Loucy (cell line): ENCODE measurements around the gene GSTP1.

Experiments used
- H2AFZ ChIP-seq: fragments of 200-600 bp; sonication (generic); 2 replicates; pipeline ENCODE4 v1.6.0; 2016; ENCODE audit warnings: antibody characterized with exemption, mild to moderate bottlenecking, low read length, moderate library complexity
- H3F3A ChIP-seq: fragments of 200-600 bp; 2 replicates; pipeline ENCODE4 v1.6.0; 2016; ENCODE audit warnings: antibody characterized with exemption, low read depth, mild to moderate bottlenecking
- H3K27me3 ChIP-seq: fragments of 200-600 bp; sonication (generic); 2 replicates; pipeline ENCODE4 v1.6.1; 2014; ENCODE audit warnings: low read length, mild to moderate bottlenecking; ENCODE audit not compliant: insufficient read depth, poor library complexity, severe bottlenecking
- H3K36me3 ChIP-seq: fragments of 200-600 bp; sonication (generic); 2 replicates; pipeline ENCODE4 v1.6.1; 2016; ENCODE audit warnings: low read length; ENCODE audit not compliant: insufficient read depth
- H3K4me1 ChIP-seq: fragments of 200-600 bp; sonication (generic); 2 replicates; pipeline ENCODE4 v1.5.1; 2014; ENCODE audit warnings: low read length, mild to moderate bottlenecking; ENCODE audit not compliant: insufficient read depth, poor library complexity, severe bottlenecking
- H3K4me2 ChIP-seq: fragments of 200-600 bp; sonication (generic); 2 replicates; pipeline ENCODE4 v1.6.0; 2014; ENCODE audit warnings: antibody characterized with exemption, low read length, low read depth, mild to moderate bottlenecking; ENCODE audit not compliant: poor library complexity, severe bottlenecking
- H3K4me3 ChIP-seq: fragments of 200-600 bp; sonication (generic); 2 replicates; pipeline ENCODE4 v1.5.1; 2014; ENCODE audit warnings: low read length, mild to moderate bottlenecking, mixed read lengths; ENCODE audit not compliant: poor library complexity, severe bottlenecking
- H3K79me2 ChIP-seq: fragments of 200-600 bp; sonication (generic); 2 replicates; pipeline ENCODE4 v1.6.1; 2014; ENCODE audit warnings: low read length; ENCODE audit not compliant: insufficient read depth
- H3K9ac ChIP-seq: fragments of 200-600 bp; sonication (generic); 2 replicates; pipeline ENCODE4 v1.6.0; 2014; ENCODE audit warnings: mild to moderate bottlenecking, low read depth, low read length, moderate library complexity; ENCODE audit not compliant: poor library complexity, severe bottlenecking
- H3K9me2 ChIP-seq: fragments of 200-600 bp; sonication (generic); replicated peaks from 2 replicates; pipeline ENCODE4 v1.6.1; 2016; ENCODE audit warnings: low read depth, low read length, mixed read lengths
- H3K9me3 ChIP-seq: fragments of 200-600 bp; sonication (generic); 2 replicates; pipeline ENCODE4 v1.6.1; 2014; ENCODE audit warnings: mild to moderate bottlenecking, antibody characterized with exemption, low read length, low read depth; ENCODE audit not compliant: insufficient read depth
- H4K20me1 ChIP-seq: fragments of 200-600 bp; sonication (generic); 2 replicates; pipeline ENCODE4 v1.6.0; 2014; ENCODE audit warnings: antibody characterized with exemption, low read length, mild to moderate bottlenecking; ENCODE audit not compliant: insufficient read depth, poor library complexity, severe bottlenecking
- CTCF ChIP-seq: fragments of 200-600 bp; sonication (generic); conservative IDR thresholded peaks from 2 replicates; pipeline ENCODE4 v1.5.1; 2014; ENCODE audit warnings: mild to moderate bottlenecking, antibody characterized with exemption, low read length
- EZH2phosphoT487 ChIP-seq: fragments of 200-600 bp; IDR thresholded peaks from 2 replicates; pipeline ENCODE4 v1.6.1; 2018; ENCODE audit warnings: antibody characterized with exemption, mild to moderate bottlenecking, moderate library complexity, borderline replicate concordance

GSTP1 gene

GRCh38 chr11:67538306-67538705 is 45.3 kb upstream of the GSTP1 start:
- Histone ChIP-seq H3K27me3 (no peaks in the 10 kb centered on the region), H3F3A (no peaks in the 10 kb centered on the region), H2AFZ (no peak overlapping the region), H3K9me2 (no peaks in the 10 kb centered on the region), H3K4me1 (no peaks in the 10 kb centered on the region), H4K20me1 (no peaks in the 10 kb centered on the region), H3K9ac (no peak overlapping the region), H3K9me3 (peaks cover 14% of the 10 kb centered on the region; the same call in 1 of the 2 replicates), H3K36me3 (no peaks in the 10 kb centered on the region), H3K4me2 (no peak overlapping the region), H3K79me2 (no peaks in the 10 kb centered on the region), H3K4me3 (no peak overlapping the region)
- TF ChIP-seq CTCF (no peak), EZH2phosphoT487 (no peak)

- Histone ChIP-seq H4K20me1 (no peaks in the 10 kb centered on the region), H3K9me2 (no peaks in the 10 kb centered on the region), H3K4me3 (no peak overlapping the region), H3K79me2 (no peaks in the 10 kb centered on the region), H3K36me3 (no peaks in the 10 kb centered on the region), H3K27me3 (no peaks in the 10 kb centered on the region), H3K9ac (no peak overlapping the region), H3K9me3 (peaks cover 8% of the 10 kb centered on the region; the same call in 1 of the 2 replicates), H3K4me1 (no peaks in the 10 kb centered on the region), H3F3A (no peaks in the 10 kb centered on the region), H3K4me2 (no peak overlapping the region), H2AFZ (no peak overlapping the region)
- TF ChIP-seq CTCF: no peak
- no peak for TF ChIP-seq EZH2phosphoT487
These were observed 44.6 kb upstream of the GSTP1 start for GRCh38 chr11:67538823-67539505.

GRCh38 chr11:67539550-67539949 is 44.1 kb upstream of the GSTP1 start:
- Histone ChIP-seq H3K9me2 (no peaks in the 10 kb centered on the region), H2AFZ (no peak overlapping the region), H3F3A (no peaks in the 10 kb centered on the region), H4K20me1 (no peaks in the 10 kb centered on the region), H3K4me3 (no peak overlapping the region), H3K4me1 (no peaks in the 10 kb centered on the region), H3K9me3 (peaks cover 2% of the 10 kb centered on the region; the same call in 1 of the 2 replicates), H3K79me2 (no peaks in the 10 kb centered on the region), H3K4me2 (no peak overlapping the region), H3K27me3 (no peaks in the 10 kb centered on the region), H3K9ac (no peak overlapping the region), H3K36me3 (no peaks in the 10 kb centered on the region)
- TF ChIP-seq EZH2phosphoT487: no peak
- TF ChIP-seq CTCF: no peak
